Muscle of leg (tissue), 11 donors: Measurements from ENCODE around the gene SLITRK1. TPM values are rescaled to one million over a fixed set of nuclear protein-coding genes. Genes with fewer than 3 reads are reported as not detected.
A peak's percentile ranks its signal among the peaks of the same experiment; 100 is the strongest.

ENCODE experiments used
- DNase-seq: peaks from one replicate; pipeline ENCODE4 v3.0.0; 2013
- H3K27ac ChIP-seq: one replicate; pipeline ENCODE4 v1.5.1; 2013; ENCODE audit warnings: mild to moderate bottlenecking, low read length, control low read depth
- H3K27me3 ChIP-seq: one replicate; pipeline ENCODE4 v1.6.1; 2013; ENCODE audit warnings: low read length; ENCODE audit not compliant: control insufficient read depth, insufficient read depth
- H3K36me3 ChIP-seq: one replicate; pipeline ENCODE4 v1.6.1; 2013; ENCODE audit warnings: low read length; ENCODE audit not compliant: control insufficient read depth, insufficient read depth
- H3K4me1 ChIP-seq: one replicate; pipeline ENCODE4 v1.6.1; 2013; ENCODE audit warnings: low read length; ENCODE audit not compliant: control insufficient read depth, insufficient read depth
- H3K4me3 ChIP-seq: one replicate; pipeline ENCODE4 v1.5.1; 2013; ENCODE audit warnings: low read length, control low read depth
- H3K9me3 ChIP-seq: replicated peaks from 2 replicates; pipeline ENCODE4 v1.6.1; 2013; ENCODE audit warnings: low read depth, low read length; ENCODE audit not compliant: control insufficient read depth
- WGBS: methylation state at CpG from one replicate; pipeline ENCODE4 v1.1.5; 2013; ENCODE audit warnings: missing lambda C conversion rate; ENCODE audit not compliant: insufficient coverage; 5-methylcytosine and 5-hydroxymethylcytosine counted together
- polyA plus RNA-seq, 8 donors: library from polyadenylated mRNA; unstranded; fragments of 120-200 nt; gene quantifications; one replicate each; pipeline versions ENCODE4 v1.2.1 to v1.2.3, GENCODE V29; 2013; ENCODE audit warnings: inconsistent platforms in 1 of 8, low replicate concordance in 1 of 8; ENCODE audit not compliant: insufficient read length in 8 of 8, insufficient read depth in 1 of 8
- total RNA-seq: library from RNA; stranded (reverse); fragments of 120-200 nt; gene quantifications from one replicate; pipeline ENCODE4 v1.2.4, GENCODE V29; 2013

Gene SLITRK1
- total and polyA plus RNA-seq, 9 donors: 0.11 to 4.5 (median 0.35) TPM

DNA sequence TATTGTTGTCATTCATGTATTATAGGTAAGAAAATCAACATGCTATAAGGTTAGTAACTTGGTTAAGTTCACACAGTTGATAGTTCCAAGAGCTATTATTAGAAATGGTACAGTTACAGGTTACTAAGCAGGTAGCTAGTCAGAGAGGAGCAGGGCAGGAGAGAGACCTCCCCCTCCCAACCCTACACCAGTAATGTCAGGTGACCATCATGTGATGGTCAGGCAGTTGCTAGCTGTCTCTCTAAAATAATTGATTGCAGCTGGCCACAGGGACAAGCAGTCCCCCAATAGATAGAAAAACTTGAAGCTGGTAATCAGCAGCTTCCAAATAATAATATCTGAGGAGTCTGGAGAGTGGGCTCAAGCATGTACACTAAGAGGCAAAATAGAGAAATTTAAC, 14.6 kb downstream of the SLITRK1 start:
- no peak overlapping the region for H3K4me3 ChIP-seq
- no peaks in the 10 kb centered on the region for H3K4me1 ChIP-seq
- H3K36me3 ChIP-seq: no peaks in the 10 kb centered on the region
- DNase-seq: no peak
- no peaks in the 10 kb centered on the region for H3K9me3 ChIP-seq
- no peaks in the 10 kb centered on the region for H3K27me3 ChIP-seq
- H3K27ac ChIP-seq: no peak overlapping the region

DNA sequence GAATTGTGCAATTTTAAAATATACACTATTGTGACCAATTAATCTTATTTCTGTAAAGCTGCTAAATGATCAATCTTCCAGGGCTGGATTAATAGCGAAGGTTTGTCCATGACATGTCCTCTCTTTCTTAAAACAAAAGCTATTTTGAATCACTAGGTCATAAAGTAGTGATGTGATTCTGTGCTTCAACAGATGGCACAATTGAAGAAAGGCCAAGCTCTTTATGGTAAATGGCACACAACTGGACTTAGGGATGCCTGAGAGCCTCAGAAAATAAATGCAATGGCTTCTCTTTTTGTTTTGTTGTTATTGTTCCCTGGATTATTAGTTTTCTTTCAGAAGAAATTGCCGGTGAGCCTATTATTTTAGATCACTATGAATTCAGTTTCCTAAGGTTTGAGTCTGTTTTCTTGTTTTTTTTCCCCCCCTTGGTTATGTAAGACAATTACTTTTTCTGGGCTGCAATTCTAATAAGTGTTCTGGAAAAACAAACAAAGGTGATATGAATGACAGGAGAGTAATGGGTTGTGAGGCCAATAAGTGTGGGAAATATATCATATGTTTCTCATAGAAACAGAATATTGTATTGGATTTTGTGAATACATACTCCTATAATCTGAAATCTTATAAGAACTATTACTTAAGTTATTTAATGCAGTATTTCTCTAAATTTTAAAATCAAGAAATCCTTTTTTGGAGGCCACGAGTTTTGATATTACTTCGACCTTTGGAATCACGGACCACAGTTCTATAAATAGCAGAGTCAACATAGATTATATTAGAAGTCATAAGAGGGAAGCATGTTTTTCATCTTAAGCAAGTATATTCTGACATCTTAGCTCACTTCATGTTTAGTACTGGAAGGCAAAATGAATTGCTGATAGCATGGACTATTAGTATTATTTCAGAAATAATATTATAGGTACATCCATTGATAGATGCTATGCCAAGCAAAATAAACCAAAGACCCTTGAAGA, 16.8 kb downstream of the SLITRK1 start:
- H3K27ac ChIP-seq: no peak overlapping the region
- H3K4me1 ChIP-seq: no peaks in the 10 kb centered on the region
- no peak for DNase-seq
- no peak overlapping the region for H3K4me3 ChIP-seq
- H3K9me3 ChIP-seq: no peaks in the 10 kb centered on the region
- H3K27me3 ChIP-seq: no peaks in the 10 kb centered on the region
- no CpG with 5 or more reads among the region's 5 CpGs for WGBS
- H3K36me3 ChIP-seq: no peaks in the 10 kb centered on the region

DNA sequence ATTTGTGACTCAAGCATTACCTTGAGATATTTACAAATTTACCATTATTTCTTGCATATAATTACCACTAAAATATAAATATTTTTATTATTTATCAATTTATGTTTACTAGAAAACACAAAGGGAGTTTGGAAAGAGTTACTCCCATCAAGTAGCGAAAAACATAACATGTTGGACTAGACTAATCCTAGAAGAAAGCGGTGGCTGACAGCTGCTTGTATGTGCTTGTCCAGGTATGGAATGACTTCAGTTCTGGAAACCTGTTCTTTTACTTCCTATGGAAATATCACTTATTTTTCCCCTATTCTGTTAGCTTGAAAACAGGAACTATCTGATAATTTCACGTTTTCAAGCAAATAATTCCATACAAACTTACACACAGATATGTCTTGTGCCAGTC, 28.5 kb downstream of the SLITRK1 start:
- DNase-seq: no peak
- Histone ChIP-seq H3K27me3 (no peaks in the 10 kb centered on the region), H3K4me3 (no peak overlapping the region), H3K4me1 (no peaks in the 10 kb centered on the region), H3K27ac (no peak overlapping the region), H3K9me3 (no peaks in the 10 kb centered on the region), H3K36me3 (no peaks in the 10 kb centered on the region)
- WGBS: no CpG with 5 or more reads among the region's 3 CpGs

DNA sequence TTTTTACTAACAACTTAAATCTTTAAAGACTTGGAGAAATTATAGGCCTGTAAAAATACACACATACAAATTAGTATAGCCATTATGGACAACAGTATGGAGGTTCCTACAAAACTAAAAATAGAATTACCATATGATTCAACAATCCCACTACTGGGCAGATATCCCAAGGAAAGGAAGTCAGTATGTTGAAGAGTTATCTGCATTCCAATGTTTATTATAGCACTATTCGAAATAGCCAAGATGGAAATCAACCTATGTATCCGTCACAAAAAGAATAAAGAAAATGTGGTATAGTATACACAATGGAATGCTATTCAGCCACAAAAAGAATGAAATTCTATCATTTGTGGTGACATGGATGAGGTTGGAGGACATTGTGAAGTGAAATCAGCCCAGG, 37.2 kb downstream of the SLITRK1 start:
- Histone ChIP-seq H3K4me1 (no peaks in the 10 kb centered on the region), H3K4me3 (no peak overlapping the region), H3K27me3 (no peaks in the 10 kb centered on the region), H3K27ac (no peak overlapping the region), H3K36me3 (no peaks in the 10 kb centered on the region), H3K9me3 (no peaks in the 10 kb centered on the region)
- DNase-seq: no peak
- WGBS: no CpG with 5 or more reads among the region's 2 CpGs

DNA sequence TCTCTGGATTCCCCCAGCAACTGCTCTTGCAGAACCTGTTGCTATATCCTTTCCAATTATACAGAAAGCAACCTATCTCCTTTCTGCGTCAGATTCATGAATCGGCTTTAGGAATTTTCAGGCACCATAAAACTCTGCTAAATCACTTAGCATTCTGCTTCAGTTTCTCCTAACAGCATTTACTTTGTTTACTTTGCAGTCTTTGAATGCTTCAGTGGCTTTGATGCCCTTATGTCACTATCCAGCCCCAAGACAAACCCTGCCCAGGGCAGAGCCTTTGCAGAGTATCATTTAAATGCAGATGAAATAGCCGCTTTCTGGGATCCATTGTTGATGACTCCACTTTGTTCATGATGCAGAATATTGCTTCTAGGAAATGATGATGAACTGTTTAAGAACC, 43.1 kb downstream of the SLITRK1 start:
- H3K27ac ChIP-seq: no peak overlapping the region
- H3K27me3 ChIP-seq: no peaks in the 10 kb centered on the region
- H3K4me3 ChIP-seq: no peak overlapping the region
- WGBS: 30% methylated on average over 2 of the region's 3 CpGs
- H3K4me1 ChIP-seq: no peaks in the 10 kb centered on the region
- peak; percentile 21 for DNase-seq
- H3K36me3 ChIP-seq: no peaks in the 10 kb centered on the region
- no peaks in the 10 kb centered on the region for H3K9me3 ChIP-seq

DNA sequence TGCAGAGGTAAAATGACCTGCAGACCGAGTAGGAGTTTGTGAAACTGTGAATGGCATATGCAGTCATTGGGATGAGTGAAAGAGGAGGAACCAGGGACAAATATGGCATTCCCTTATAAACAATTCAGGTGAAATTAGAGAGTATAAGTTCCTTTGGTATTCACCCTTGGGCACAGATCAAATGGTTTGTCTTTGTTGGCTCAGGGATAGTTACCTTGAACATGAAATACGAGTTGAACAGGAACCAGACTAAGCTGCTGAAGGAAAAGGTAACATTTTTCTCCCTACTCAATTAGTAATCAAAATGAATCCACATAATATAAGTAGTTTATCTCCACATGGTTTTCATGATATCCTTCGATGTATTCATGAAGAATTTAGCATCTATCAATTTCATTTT, 50.5 kb downstream of the SLITRK1 start:
- DNase-seq: no peak
- Histone ChIP-seq H3K36me3 (no peaks in the 10 kb centered on the region), H3K27me3 (no peaks in the 10 kb centered on the region), H3K27ac (no peak overlapping the region), H3K4me1 (no peaks in the 10 kb centered on the region), H3K9me3 (no peaks in the 10 kb centered on the region), H3K4me3 (no peak overlapping the region)
- 80% methylated on average over 1 of the region's 3 CpGs for WGBS

DNA sequence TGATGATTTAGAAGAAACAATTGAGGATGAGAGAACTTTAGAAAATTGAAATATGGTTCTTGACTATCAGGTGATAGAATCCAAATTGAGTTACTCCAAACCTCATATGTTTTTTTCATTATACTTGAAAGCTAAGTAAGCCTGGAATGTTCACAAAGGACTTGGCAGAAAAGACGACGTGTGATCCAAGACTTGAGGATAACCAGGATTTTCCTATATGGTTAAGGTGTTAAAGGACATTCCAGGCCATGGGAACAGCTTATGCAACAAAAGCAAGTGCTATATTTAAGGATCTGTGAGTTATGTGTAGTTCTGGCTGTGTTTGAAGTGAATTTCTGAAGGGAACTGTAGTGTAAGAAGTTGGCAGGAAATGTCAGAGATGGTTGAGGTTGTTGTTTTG, 52.5 kb downstream of the SLITRK1 start:
- Histone ChIP-seq H3K27me3 (no peaks in the 10 kb centered on the region), H3K27ac (no peak overlapping the region), H3K9me3 (no peaks in the 10 kb centered on the region), H3K4me3 (no peak overlapping the region), H3K36me3 (no peaks in the 10 kb centered on the region), H3K4me1 (no peaks in the 10 kb centered on the region)
- peak; percentile 90 for DNase-seq
- WGBS: 0% methylated on average over 2 of the region's 2 CpGs

DNA sequence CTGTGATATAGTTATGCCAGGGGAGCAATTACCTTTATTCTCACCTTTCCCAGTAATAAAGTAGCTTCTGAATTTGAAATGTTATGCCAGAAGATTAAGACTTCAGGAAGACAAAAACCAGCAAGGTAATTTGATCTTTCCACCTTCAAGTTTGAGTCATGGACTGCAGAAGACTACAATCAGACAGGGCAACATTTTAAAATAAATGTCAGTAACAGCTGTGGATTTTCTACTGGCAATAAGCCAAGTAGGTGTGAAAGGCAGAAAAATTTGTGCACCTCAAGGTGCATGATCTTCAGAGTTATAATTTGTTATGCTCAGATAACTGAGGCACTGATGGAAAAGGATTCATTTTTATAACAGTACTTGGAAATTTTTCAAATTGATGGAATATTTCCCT, 54.9 kb downstream of the SLITRK1 start:
- Histone ChIP-seq H3K27ac (no peak overlapping the region), H3K9me3 (peaks cover 3% of the 10 kb centered on the region), H3K36me3 (no peaks in the 10 kb centered on the region), H3K4me3 (no peak overlapping the region), H3K4me1 (no peaks in the 10 kb centered on the region), H3K27me3 (no peaks in the 10 kb centered on the region)
- DNase-seq: no peak
